Karpas-422 (cell line): ENCODE measurements around the gene FAM131B. TPM values are rescaled to one million over a fixed set of nuclear protein-coding genes. Genes with fewer than 3 reads are reported as not detected.

Experiments used
- DNase-seq: peaks from one replicate; pipeline ENCODE4 v3.0.0-alpha.2; 2015
- H2AFZ ChIP-seq: fragments of 200-600 bp; sonication (generic); 2 replicates; pipeline ENCODE4 v1.6.1; 2014; ENCODE audit warnings: antibody characterized with exemption, low read length, mixed read lengths
- H3K27ac ChIP-seq: fragments of 200-600 bp; sonication (generic); 2 replicates; pipeline ENCODE4 v1.5.1; 2014; ENCODE audit warnings: mild to moderate bottlenecking, low read length, moderate library complexity
- H3K27me3 ChIP-seq: fragments of 200-600 bp; sonication (generic); 2 replicates; pipeline ENCODE4 v1.6.1; 2014; ENCODE audit warnings: low read length, mixed read lengths
- H3K36me3 ChIP-seq: fragments of 200-600 bp; sonication (generic); 2 replicates; pipeline ENCODE4 v1.6.1; 2014; ENCODE audit warnings: low read length, mixed read lengths; ENCODE audit not compliant: insufficient read depth
- H3K4me1 ChIP-seq: fragments of 200-600 bp; sonication (generic); 2 replicates; pipeline ENCODE4 v1.6.1; 2014; ENCODE audit warnings: mild to moderate bottlenecking, low read length, mixed read lengths
- H3K4me2 ChIP-seq: fragments of 200-600 bp; sonication (generic); 2 replicates; pipeline ENCODE4 v1.6.1; 2014; ENCODE audit warnings: low read length, low read depth, mild to moderate bottlenecking; ENCODE audit not compliant: poor library complexity, severe bottlenecking
- H3K4me3 ChIP-seq: fragments of 200-600 bp; sonication (generic); 2 replicates; pipeline ENCODE4 v1.5.1; 2014; ENCODE audit warnings: mild to moderate bottlenecking, antibody characterized with exemption, low read length, mixed read lengths
- H3K79me2 ChIP-seq: fragments of 200-600 bp; sonication (generic); 2 replicates; pipeline ENCODE4 v1.6.1; 2014; ENCODE audit warnings: mild to moderate bottlenecking, low read length, mixed read lengths
- H3K9ac ChIP-seq: fragments of 200-600 bp; sonication (generic); 2 replicates; pipeline ENCODE4 v1.6.0; 2014; ENCODE audit warnings: low read length
- H3K9me2 ChIP-seq: fragments of 200-600 bp; sonication (generic), shearing (Covaris generic); replicated peaks from 2 replicates; pipeline ENCODE4 v1.6.0; 2014; ENCODE audit warnings: mild to moderate bottlenecking, low read length, moderate library complexity; ENCODE audit not compliant: insufficient read depth
- H3K9me3 ChIP-seq: fragments of 300-700, 200-600 bp; sonication (generic); 2 replicates; pipeline ENCODE4 v1.6.1; 2014; ENCODE audit warnings: low read length, mixed read lengths
- H4K20me1 ChIP-seq: fragments of 200-600 bp; sonication (generic); 2 replicates; pipeline ENCODE4 v1.6.1; 2014; ENCODE audit warnings: mild to moderate bottlenecking, antibody characterized with exemption, low read length, low read depth; ENCODE audit not compliant: insufficient read depth
- total RNA-seq: library from RNA; depleted of rRNA; stranded (reverse); fragments of >200 nt; shearing (Covaris generic); gene quantifications from 2 replicates; pipeline ENCODE4 v1.2.3, GENCODE V29; 2014; ENCODE audit warnings: low replicate concordance

The FAM131B gene
- total RNA-seq, 1 experiment from 2014 or later: 0.11 TPM

GRCh38 chr7:143321242-143321641 lies 41.3 kb downstream of the FAM131B start:
- Histone ChIP-seq H2AFZ (no peak overlapping the region), H3K36me3 (no peaks in the 10 kb centered on the region), H3K9ac (no peak overlapping the region), H4K20me1 (no peaks in the 10 kb centered on the region), H3K27ac (no peak overlapping the region), H3K4me2 (no peak overlapping the region), H3K9me3 (no peaks in the 10 kb centered on the region), H3K27me3 (no peaks in the 10 kb centered on the region), H3K79me2 (no peaks in the 10 kb centered on the region), H3K4me3 (no peak overlapping the region), H3K9me2 (no peaks in the 10 kb centered on the region), H3K4me1 (peaks cover 4% of the 10 kb centered on the region)
- no peak for DNase-seq

DNA sequence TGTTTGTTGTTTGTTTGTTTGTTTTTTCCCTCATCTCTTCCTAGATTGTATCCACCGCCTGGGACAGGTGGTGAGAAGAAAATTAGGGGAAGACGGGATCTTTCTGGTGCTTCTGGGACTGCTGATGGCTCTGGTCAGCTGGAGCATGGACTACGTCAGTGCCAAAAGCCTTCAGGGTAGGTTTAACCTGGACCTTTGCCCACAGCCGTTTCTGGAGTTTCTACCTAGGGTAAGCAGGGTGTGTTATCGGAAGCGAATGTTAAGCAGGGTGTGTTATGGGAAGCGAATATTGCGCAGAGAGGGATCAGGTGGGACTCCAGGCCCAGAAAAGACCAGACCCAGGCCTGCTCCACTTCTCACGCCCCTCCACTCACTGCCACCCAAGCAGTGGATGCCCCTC lies 41.9 kb downstream of the FAM131B start:
- Histone ChIP-seq H3K9me2 (no peaks in the 10 kb centered on the region), H3K4me3 (no peak overlapping the region)

DNA sequence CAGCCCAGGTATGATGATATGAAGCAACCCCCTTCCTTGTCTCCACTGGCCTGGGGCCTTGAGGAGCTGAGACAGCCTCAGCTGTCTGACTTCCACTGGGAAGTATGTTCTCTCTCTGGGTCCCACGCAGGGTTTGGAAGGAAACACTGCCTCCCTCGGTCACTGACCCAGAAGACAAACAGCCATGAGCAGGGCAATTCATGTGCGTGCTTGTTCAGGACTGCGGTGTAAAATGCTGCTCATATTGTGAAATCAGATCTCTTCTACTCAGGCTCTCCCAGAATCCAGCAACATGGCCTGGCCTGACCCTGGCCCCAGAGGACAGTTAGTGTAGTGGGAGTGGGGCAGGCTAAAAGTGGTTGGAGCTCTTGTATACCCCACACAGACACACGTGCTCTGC lies 43.9 kb downstream of the FAM131B start:
- Histone ChIP-seq H4K20me1 (no peaks in the 10 kb centered on the region), H3K4me1 (no peaks in the 10 kb centered on the region), H3K79me2 (no peaks in the 10 kb centered on the region), H3K4me2 (no peak overlapping the region), H3K9me3 (no peaks in the 10 kb centered on the region), H3K27me3 (no peaks in the 10 kb centered on the region), H3K4me3 (no peak overlapping the region), H3K9ac (no peak overlapping the region), H3K36me3 (no peaks in the 10 kb centered on the region), H3K9me2 (no peaks in the 10 kb centered on the region), H3K27ac (no peak overlapping the region), H2AFZ (no peak overlapping the region)
- DNase-seq: no peak

More for the DNA sequence above, 41.9 kb downstream of the FAM131B start:
- Histone ChIP-seq H3K36me3 (no peaks in the 10 kb centered on the region), H4K20me1 (no peaks in the 10 kb centered on the region), H2AFZ (no peak overlapping the region), H3K4me1 (peaks cover 4% of the 10 kb centered on the region), H3K4me2 (no peak overlapping the region), H3K9ac (no peak overlapping the region), H3K27me3 (no peaks in the 10 kb centered on the region), H3K9me3 (no peaks in the 10 kb centered on the region), H3K79me2 (no peaks in the 10 kb centered on the region), H3K27ac (no peak overlapping the region)
- no peak for DNase-seq

GRCh38 chr7:143316492-143316891 lies 46.0 kb downstream of the FAM131B start:
- H3K27ac ChIP-seq: no peak overlapping the region
- H3K4me3 ChIP-seq: no peak overlapping the region
- no peaks in the 10 kb centered on the region for H4K20me1 ChIP-seq
- H3K4me2 ChIP-seq: no peak overlapping the region
- H3K9me3 ChIP-seq: no peaks in the 10 kb centered on the region
- no peaks in the 10 kb centered on the region for H3K36me3 ChIP-seq
- no peaks in the 10 kb centered on the region for H3K27me3 ChIP-seq
- no peaks in the 10 kb centered on the region for H3K9me2 ChIP-seq
- H2AFZ ChIP-seq: no peak overlapping the region
- H3K9ac ChIP-seq: no peak overlapping the region
- DNase-seq: no peak
- no peaks in the 10 kb centered on the region for H3K4me1 ChIP-seq
- H3K79me2 ChIP-seq: no peaks in the 10 kb centered on the region

DNA sequence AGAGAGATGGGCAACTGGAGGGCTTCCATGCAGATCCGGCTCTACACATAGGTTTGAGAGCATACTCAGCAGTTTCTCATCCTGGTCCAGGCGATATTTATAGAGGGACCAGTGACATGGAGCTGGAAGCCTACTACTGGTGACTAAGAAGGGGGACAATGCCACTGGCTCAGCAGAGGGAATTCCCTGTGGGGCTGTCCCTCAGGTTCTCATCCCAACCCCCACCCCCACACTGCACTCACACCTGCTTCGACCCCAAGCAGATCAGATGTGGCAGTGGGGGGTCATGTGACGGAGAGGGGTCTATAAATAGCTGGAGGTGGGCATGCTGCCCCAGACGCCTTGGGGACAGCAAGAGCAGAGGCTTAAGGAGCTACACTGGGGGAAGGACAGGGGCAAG lies 46.7 kb downstream of the FAM131B start, which contains the start of gene CLCN1:
Gene CLCN1, plus strand, starts transcription at position 336 of the 400 bp plus-strand sequence. CDS start 102 bp downstream, outside the sequence.
- no peak for DNase-seq
- Histone ChIP-seq H3K9me2 (no peaks in the 10 kb centered on the region), H3K4me1 (no peaks in the 10 kb centered on the region), H3K4me2 (no peak within 1 kb of the TSS), H3K27ac (no peak within 1 kb of the TSS), H3K4me3 (no peak within 1 kb of the TSS), H3K9ac (no peak within 1 kb of the TSS), H3K79me2 (no peaks in the 10 kb centered on the region), H2AFZ (no peak within 1 kb of the TSS), H4K20me1 (no peaks in the 10 kb centered on the region), H3K9me3 (no peaks in the 10 kb centered on the region), H3K27me3 (no peaks in the 10 kb centered on the region), H3K36me3 (no peaks in the 10 kb centered on the region)

DNA sequence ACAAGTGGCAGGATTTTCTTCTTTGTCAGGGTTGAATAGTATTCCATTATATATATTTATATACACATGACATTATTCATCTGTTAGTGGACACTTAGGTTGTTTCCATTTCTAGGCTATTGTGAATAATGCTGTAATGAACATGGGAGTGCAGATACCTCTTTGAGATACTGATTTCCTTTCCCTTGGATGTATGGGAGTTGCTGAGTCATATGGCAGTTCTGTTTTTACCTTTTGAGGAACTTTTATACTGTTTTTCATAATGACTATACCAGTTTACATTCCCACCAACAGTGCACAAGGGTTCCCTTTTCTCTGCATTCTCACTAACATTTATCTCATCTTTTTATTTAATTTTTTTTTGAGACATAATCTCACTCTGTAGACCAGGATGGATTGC lies 48.4 kb downstream of the FAM131B start:
- no peaks in the 10 kb centered on the region for H3K9me2 ChIP-seq
- H3K27me3 ChIP-seq: no peaks in the 10 kb centered on the region
- H2AFZ ChIP-seq: no peak overlapping the region
- DNase-seq: no peak
- H3K27ac ChIP-seq: no peak overlapping the region
- no peaks in the 10 kb centered on the region for H3K4me1 ChIP-seq
- no peaks in the 10 kb centered on the region for H3K9me3 ChIP-seq
- H3K36me3 ChIP-seq: no peaks in the 10 kb centered on the region
- no peak overlapping the region for H3K4me3 ChIP-seq
- H4K20me1 ChIP-seq: no peaks in the 10 kb centered on the region
- no peak overlapping the region for H3K9ac ChIP-seq
- H3K4me2 ChIP-seq: no peak overlapping the region
- no peaks in the 10 kb centered on the region for H3K79me2 ChIP-seq

DNA sequence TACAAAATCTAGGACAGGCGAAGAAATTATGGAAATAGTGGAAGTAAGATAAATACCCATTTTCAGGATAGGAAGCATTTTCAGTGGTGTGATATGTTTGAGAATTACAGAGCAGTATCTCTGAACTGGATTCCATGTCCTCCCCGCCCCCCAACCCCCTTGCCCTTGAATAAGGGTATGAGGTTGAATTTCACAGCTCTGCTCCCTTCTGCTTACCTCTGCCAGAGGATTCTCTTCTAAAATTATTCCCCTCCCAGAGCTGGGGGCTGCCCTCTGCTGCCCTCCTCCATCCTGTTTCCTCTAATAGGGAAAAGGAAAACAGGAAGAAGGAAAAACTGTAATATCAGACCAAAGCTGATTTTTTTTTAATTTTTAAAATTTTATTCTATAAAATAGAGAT lies 53.9 kb downstream of the FAM131B start:
- Histone ChIP-seq H3K27ac (no peak overlapping the region), H3K9me3 (no peaks in the 10 kb centered on the region), H3K9me2 (no peaks in the 10 kb centered on the region), H2AFZ (no peak overlapping the region), H3K36me3 (peaks cover 40% of the 10 kb centered on the region; the same call in 1 of the 2 replicates), H3K9ac (no peak overlapping the region), H3K4me1 (no peaks in the 10 kb centered on the region), H3K27me3 (no peaks in the 10 kb centered on the region), H3K4me3 (no peak overlapping the region), H3K4me2 (no peak overlapping the region), H4K20me1 (no peaks in the 10 kb centered on the region; the same call in 1 of the 2 replicates), H3K79me2 (no peaks in the 10 kb centered on the region)
- DNase-seq: no peak

DNA sequence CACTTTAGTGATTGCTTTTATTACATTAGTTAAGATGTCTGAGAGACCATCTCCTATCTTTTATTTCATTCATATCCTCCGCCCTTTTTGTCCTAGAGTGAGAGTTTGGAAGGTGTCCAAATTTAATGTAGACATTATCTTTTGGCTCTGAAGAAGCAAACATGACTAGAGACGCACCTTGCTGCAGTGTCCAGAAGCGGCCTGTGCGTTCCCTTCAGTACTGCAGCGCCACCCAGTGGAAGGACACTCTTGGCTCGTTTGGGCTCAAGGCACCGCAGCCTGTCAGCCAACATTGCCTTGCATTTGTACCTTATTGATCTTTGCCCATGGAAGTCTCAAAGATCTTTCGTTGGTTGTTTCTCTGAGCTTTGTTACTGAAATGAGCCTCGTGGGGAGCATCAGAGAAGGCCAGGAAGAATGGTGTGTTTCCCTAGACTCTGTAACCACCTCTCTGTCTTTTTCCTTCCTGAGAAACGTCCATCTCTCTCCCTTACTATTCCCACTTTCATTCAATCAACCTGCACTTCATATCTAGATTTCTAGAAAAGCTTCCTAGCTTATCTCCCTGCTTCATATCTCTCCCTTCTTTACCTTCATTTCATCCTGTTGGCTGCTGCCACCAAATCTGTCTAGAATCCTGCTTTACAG lies 57.0 kb downstream of the FAM131B start:
- Histone ChIP-seq H3K9me2 (no peaks in the 10 kb centered on the region), H3K79me2 (no peaks in the 10 kb centered on the region)
- DNase-seq: peak; percentile 85

More for the DNA sequence above, 57.0 kb downstream of the FAM131B start:
- H3K4me1 ChIP-seq: no peaks in the 10 kb centered on the region
- H3K27me3 ChIP-seq: no peaks in the 10 kb centered on the region
- no peak overlapping the region for H3K4me3 ChIP-seq
- no peak overlapping the region for H3K27ac ChIP-seq
- no peaks in the 10 kb centered on the region; the same call in none of the 2 replicates for H4K20me1 ChIP-seq
- H3K9ac ChIP-seq: no peak overlapping the region
- peaks cover 62% of the 10 kb centered on the region for H3K36me3 ChIP-seq
- H3K9me3 ChIP-seq: no peaks in the 10 kb centered on the region
- no peak overlapping the region for H2AFZ ChIP-seq
- no peak overlapping the region for H3K4me2 ChIP-seq
